ENCODE data around the gene SESTD1.
"Not testable (repeated sequence)": the region's sequence is repeated elsewhere in the genome, so short reads cannot be mapped to it uniquely, and the experiment has no call there.

The SESTD1 gene

GRCh38 chr2:179124282-179124681 lies 140.3 kb downstream of the SESTD1 start:
- H3K4me3 ChIP-seq (ENCODE audit: low read depth, low read length) = no peak overlapping the region

GRCh38 chr2:179123272-179123662 lies 141.4 kb downstream of the SESTD1 start:
- H3K4me3 ChIP-seq (ENCODE audit: low read depth, low read length) = no peak overlapping the region

GRCh38 chr2:179107737-179108136 lies 156.9 kb downstream of the SESTD1 start:
- H3K4me3 ChIP-seq (ENCODE audit: low read depth, low read length) = no peak overlapping the region

- no peak overlapping the region for H3K4me3 ChIP-seq (ENCODE audit: low read depth, low read length)
These were observed 157.8 kb downstream of the SESTD1 start for GRCh38 chr2:179106676-179107428.

DNA sequence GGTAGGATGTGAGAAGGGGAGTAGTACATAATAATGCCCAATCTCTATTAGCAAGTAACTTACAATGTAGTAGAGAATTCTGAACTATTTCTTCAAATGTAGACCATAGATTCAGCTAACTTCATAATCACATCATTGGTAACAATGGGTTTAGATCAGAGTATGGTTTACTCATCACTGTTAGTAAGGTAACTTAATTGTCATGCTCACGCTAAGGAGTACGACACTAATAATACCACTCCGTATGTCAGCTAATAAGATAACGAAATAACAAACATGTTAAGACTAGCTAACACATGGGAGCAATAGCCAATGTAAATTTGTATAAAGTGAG lies 158.3 kb downstream of the SESTD1 start:
- no peak overlapping the region for H3K4me3 ChIP-seq (ENCODE audit: low read depth, low read length)

DNA sequence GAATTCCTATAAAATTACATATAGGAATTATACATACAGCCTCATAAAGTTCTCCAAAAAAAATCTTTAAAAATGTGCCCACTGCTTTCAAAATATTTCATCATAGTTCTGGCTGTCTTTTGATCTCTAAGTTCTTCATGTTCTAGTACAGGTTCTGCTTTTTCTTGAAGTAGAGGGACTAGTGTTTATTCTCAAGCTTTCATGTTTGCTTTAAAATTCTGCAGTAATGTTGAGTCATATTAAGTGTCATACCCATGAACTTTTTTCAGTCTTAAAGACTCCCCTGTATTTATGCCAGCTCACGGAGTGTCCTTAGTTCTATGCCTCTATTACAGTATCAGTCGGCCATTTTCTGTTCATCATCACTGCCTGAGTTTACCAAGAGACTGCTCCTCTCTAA lies 159.9 kb downstream of the SESTD1 start:
- H3K4me3 ChIP-seq (ENCODE audit: low read depth, low read length) = no peak overlapping the region

DNA sequence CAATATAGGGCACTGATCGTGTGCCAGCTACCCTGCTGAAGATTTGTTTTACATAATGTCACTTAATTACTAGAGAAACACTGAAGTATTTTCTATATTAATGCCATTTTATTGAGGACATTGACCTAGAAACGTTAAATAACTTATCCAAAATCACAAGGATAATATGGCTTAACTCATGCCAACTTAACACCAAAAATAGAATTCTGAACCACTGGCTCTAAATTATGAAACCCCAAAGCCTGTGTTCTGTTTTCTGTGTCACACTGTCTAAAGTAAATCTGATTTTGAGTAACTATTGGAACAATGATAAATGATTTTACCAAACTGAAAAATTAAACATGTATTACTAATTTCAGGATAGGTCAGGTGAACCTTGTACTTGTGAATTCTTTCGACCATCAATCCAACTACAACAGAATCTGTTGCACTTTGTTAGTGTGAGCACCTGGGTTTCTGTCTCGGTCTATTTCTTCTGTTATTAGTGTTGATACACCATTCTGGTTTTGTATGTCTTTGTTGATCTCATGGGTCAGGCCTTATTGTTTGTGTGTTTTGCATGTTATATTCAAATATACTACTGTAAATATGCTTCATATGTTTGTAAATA lies 166.4 kb downstream of the SESTD1 start:
- H3K4me3 ChIP-seq (ENCODE audit: low read depth, low read length) = no peak overlapping the region

GRCh38 chr2:179097131-179097530 lies 167.5 kb downstream of the SESTD1 start:
- no peak overlapping the region for H3K4me3 ChIP-seq (ENCODE audit: low read depth, low read length)

- no peak overlapping the region for H3K4me3 ChIP-seq (ENCODE audit: low read depth, low read length)
These were observed 168.5 kb downstream of the SESTD1 start for GRCh38 chr2:179096090-179096489.

DNA sequence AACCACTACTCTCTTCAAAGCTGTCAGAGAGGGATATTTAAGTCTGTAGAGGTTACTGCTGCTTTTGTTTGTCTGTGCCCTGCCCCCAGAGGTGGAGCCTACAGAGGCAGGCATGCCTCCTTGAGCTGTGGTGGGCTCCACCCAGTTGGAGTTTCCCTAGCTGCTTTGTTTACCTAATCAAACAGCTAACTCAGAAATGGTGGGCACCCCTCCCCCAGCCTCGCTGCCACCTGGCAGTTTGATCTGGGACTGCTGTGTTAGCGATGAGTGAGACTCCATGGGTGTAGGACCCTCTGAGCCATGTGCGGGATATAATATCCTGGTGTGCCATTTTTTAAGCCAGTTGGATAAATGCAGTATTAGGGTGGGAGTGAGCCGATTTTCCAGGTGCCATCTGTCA lies 171.7 kb downstream of the SESTD1 start:
- H3K4me3 ChIP-seq (ENCODE audit: low read depth, low read length) = not testable (repeated sequence)

DNA sequence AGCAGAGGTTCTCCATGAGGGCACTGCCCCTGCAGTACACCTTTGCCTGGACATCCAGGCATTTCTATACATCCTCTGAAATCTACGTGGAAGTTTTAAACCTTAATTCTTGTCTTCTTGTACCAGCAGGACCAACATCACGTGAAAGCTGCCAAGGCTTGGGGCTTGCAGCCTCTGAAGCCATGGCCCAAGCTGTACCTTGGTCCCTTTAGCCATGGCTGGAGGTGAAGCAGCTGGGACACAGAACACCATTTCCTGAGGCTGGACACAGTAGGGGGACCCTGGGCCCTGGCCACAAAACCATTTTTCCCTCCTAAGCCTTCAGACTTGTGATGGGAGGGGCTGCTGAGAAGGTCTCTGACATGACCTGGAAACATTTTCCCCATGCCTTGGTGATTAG lies 181.9 kb downstream of the SESTD1 start:
- no peak overlapping the region for H3K4me3 ChIP-seq (ENCODE audit: low read depth, low read length)

- H3K4me3 ChIP-seq (ENCODE audit: low read depth, low read length) = no peak overlapping the region
These were observed 182.7 kb downstream of the SESTD1 start for GRCh38 chr2:179081954-179082353.

- no peak overlapping the region for H3K4me3 ChIP-seq (ENCODE audit: low read depth, low read length)
These were observed 192.1 kb downstream of the SESTD1 start for GRCh38 chr2:179072527-179072926.

GRCh38 chr2:179071810-179072355 lies 192.7 kb downstream of the SESTD1 start:
- H3K4me3 ChIP-seq (ENCODE audit: low read depth, low read length) = no peak overlapping the region

- H3K4me3 ChIP-seq (ENCODE audit: low read depth, low read length) = no peak overlapping the region
These were observed 193.7 kb downstream of the SESTD1 start for GRCh38 chr2:179070895-179071294.

DNA sequence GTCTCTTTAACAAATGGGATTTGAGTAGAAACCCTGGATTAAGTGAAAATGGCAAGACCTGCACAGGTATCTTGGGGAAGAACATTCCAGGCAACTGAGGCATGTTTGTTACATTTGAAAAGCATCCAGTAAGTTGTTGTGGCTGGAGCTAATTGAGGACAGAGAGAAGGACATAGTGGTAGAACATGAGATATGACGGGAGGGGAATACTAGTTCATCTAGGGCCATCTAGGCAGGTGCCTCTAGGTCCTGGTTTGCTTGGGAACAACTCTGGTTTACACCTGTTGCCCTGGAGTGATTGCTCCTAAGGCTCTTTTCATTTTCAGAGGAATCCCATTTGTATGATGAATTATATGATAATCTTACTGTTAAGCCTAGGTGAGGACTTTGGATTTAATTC lies 194.9 kb downstream of the SESTD1 start:
- no peak overlapping the region for H3K4me3 ChIP-seq (ENCODE audit: low read depth, low read length)

GRCh38 chr2:179068991-179069643 lies 195.5 kb downstream of the SESTD1 start:
- H3K4me3 ChIP-seq (ENCODE audit: low read depth, low read length) = no peak overlapping the region

- H3K4me3 ChIP-seq (ENCODE audit: low read depth, low read length) = no peak overlapping the region
These were observed 205.5 kb downstream of the SESTD1 start for GRCh38 chr2:179059026-179059700.

DNA sequence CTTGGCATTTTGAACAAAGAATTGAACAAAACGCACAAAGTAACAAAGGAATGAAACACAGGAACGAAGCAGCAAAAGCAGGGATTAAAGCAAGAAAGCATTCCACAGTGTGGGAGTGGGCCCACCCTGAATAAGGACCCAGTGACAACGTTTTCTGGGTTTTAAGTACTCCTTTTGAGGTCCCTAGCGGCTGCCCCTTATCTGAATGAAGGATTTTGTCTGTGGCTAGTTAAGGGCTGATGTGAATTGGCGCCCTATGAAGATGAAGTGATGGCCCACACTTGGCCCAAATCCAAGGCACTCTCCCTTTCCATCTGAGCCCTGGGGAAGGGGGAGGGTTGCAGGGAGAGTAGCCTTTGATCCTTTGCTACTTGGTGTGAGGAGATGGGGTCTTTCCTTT lies 206.9 kb downstream of the SESTD1 start:
- no peak overlapping the region for H3K4me3 ChIP-seq (ENCODE audit: low read depth, low read length)

- H3K4me3 ChIP-seq (ENCODE audit: low read depth, low read length) = not testable (repeated sequence)
These were observed 211.1 kb downstream of the SESTD1 start for GRCh38 chr2:179053568-179053967.

Data from iPS-11a (cell line).